Tibial artery (tissue), 4 donors: ENCODE results near the gene ITPR1.

ENCODE experiments used
- DNase-seq, 2 donors: peaks; one replicate each; pipeline ENCODE4 v3.0.0-alpha.2; 2019
- H3K27ac ChIP-seq, 2 donors: fragments of 200-600 bp; sonication (generic) in 1 of 2; 1 replicate in 1 of 2; 2 replicates in 1 of 2; pipeline ENCODE4 v1.5.1; 2018 to 2019; ENCODE audit warnings: mild to moderate bottlenecking in 1 of 2
- H3K27me3 ChIP-seq, 2 donors: fragments of 200-600 bp; sonication (generic) in 1 of 2; one replicate each; pipeline versions ENCODE4 v1.5.1 to v1.6.0; 2016 to 2019
- H3K36me3 ChIP-seq, 3 donors: fragments of 200-600 bp; sonication (generic) in 2 of 3; one replicate each; pipeline ENCODE4 v1.5.1; 2016 to 2019; ENCODE audit warnings: mild to moderate bottlenecking in 2 of 3
- H3K4me1 ChIP-seq, 4 donors: fragments of 200-600 bp; sonication (generic) in 2 of 4; 1 replicate in 3 of 4; 2 replicates in 1 of 4; pipeline ENCODE4 v1.5.1; 2016 to 2019
- H3K4me3 ChIP-seq, 2 donors: fragments of 200-600 bp; sonication (generic) in 1 of 2; 1 replicate in 1 of 2; 2 replicates in 1 of 2; pipeline ENCODE4 v1.5.1; 2018 to 2019; ENCODE audit warnings: mild to moderate bottlenecking in 2 of 2
- H3K9me3 ChIP-seq, 3 donors: fragments of 200-600 bp; sonication (generic) in 1 of 3; one replicate each; pipeline ENCODE4 v1.5.1; 2016 to 2019
- intact Hi-C: fragments of 100-400 bp; cut with DNase I; formaldehyde crosslinking; loops from one replicate; pipeline ENCODE4 v1.15.0; 2023; ENCODE audit warnings: low total_unique reads
- TF ChIP-seq, protein P1 (sequence below), 2 experiments: fragments of 200-600 bp in 1 of 2; fragments of 450-650 bp in 1 of 2; IDR thresholded peaks; one replicate each; pipeline ENCODE4 v1.5.1; 2017 to 2019; ENCODE audit warnings: antibody characterized with exemption in 2 of 2, mild to moderate bottlenecking in 1 of 2, moderate library complexity in 1 of 2

Gene ITPR1

DNA sequence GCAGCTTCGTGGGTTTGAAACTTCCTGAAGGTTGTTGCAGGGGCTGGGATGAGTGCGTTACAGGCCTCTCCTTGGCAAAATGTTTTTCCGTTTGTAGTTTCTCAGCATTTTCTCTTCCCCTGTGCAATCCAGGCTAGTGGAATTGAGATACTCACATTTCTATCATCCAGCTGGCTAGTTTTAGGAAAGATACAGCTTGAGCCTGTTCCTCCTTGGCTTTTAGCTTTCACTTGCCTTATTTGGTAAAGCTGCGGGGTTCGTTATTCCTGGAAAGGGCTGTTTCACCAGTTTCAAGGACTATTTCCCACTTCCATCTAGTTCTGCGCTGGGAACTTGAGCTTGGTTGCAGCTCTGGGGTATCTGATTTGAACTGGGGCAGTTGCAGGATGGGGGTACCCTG is 90.3 kb downstream of the ITPR1 start:
- no peaks in the 10 kb centered on the region for H3K36me3 ChIP-seq
- peaks cover 0 to 79% (median 49%) of the 10 kb centered on the region in 4 donors for H3K4me1 ChIP-seq
- no peaks in the 10 kb centered on the region for H3K27me3 ChIP-seq
- TF ChIP-seq, protein P1, sequence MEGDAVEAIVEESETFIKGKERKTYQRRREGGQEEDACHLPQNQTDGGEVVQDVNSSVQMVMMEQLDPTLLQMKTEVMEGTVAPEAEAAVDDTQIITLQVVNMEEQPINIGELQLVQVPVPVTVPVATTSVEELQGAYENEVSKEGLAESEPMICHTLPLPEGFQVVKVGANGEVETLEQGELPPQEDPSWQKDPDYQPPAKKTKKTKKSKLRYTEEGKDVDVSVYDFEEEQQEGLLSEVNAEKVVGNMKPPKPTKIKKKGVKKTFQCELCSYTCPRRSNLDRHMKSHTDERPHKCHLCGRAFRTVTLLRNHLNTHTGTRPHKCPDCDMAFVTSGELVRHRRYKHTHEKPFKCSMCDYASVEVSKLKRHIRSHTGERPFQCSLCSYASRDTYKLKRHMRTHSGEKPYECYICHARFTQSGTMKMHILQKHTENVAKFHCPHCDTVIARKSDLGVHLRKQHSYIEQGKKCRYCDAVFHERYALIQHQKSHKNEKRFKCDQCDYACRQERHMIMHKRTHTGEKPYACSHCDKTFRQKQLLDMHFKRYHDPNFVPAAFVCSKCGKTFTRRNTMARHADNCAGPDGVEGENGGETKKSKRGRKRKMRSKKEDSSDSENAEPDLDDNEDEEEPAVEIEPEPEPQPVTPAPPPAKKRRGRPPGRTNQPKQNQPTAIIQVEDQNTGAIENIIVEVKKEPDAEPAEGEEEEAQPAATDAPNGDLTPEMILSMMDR (IDR thresholded peaks at IDR 0.05): no peak
- peak overlapping the region; percentile 69 to 82 for H3K27ac ChIP-seq
- intact Hi-C loops: loop anchor here (2.0 to 5.0 kb wide), 3 partner anchors 51 to 231 kb away; partner anchors contain the start of gene ITPR1
- DNase-seq: peak in 1 of 2 donors; percentile 25
- peak overlapping the region; percentile 12 to 48 for H3K4me3 ChIP-seq
- no peaks in the 10 kb centered on the region for H3K9me3 ChIP-seq

DNA sequence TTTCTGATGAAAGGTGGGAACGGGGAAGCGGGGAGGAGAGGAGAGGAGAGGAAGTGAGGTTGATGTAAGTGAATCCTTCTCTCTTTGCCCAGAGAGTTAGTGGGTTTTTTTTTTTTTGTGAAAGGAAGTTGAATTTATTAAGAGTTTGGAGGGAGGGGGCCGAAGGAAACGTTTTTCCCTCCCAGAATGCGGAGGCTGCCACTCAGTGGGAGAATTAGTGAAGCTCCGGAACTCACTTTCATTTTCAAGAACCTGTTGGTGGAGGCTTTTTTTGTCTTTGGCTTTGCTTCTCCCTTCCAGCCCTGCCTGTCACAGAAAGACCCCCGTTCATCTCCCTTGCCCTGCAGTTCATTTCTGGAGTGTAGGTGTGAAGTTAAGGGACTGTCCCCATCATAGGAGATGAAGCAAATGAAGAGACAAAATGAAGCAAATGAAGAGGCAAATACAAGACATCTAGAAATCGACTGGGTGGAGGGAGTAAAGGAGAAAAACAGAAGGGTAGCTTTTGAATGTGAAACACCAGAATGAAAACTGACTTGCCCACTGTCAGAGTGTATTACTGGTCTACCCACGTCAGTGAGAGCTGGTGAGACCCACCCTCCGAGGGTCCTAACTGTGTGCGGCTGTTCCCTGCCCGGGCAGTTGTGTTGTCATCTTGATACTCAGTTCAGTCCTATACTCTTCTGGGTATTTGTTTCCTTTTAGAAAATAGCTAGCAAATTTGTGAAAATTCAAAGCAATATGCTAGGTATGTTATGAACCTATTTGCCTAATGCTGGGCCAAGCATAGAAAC is 91.5 kb downstream of the ITPR1 start:
- H3K36me3 ChIP-seq: no peaks in the 10 kb centered on the region
- H3K27me3 ChIP-seq: no peaks in the 10 kb centered on the region
- TF ChIP-seq, protein P1 (IDR thresholded peaks at IDR 0.05): peak in 1 of 2 experiments; percentile 33
- intact Hi-C loops: loop anchor here (5.0 kb wide), 3 partner anchors 52 to 232 kb away; no protein-coding TSS in a partner anchor
- H3K27ac ChIP-seq: peak overlapping the region; percentile 69 to 82
- H3K9me3 ChIP-seq: no peaks in the 10 kb centered on the region
- peak overlapping the region; percentile 40 to 48 for H3K4me3 ChIP-seq
- peaks cover 0 to 92% (median 53%) of the 10 kb centered on the region in 4 donors for H3K4me1 ChIP-seq
- DNase-seq: peak; percentile 34 to 74

DNA sequence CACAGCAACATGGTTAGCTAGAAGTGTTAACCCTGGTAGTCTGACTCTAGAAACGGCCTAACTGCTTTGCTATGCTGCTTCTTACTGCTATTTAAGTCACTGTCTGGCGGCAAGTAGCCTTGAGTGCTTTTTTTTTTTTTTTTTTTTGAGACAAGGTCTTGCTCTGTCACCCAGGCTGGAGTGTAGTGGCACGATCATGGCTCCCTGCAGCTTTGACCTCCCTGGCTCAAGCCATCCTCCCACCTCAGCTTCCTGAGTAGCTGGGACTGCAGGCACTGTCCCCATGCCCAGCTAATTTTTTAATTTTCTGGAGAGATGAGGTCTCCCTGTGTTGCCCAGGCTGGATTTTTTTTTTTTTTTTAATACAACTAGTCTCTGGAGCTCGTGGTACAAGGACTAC is 93.2 kb downstream of the ITPR1 start:
- intact Hi-C loops: loop anchor here (5.0 kb wide), 1 partner anchor 169 kb away; no protein-coding TSS in a partner anchor
- Histone ChIP-seq H3K4me1 (peaks cover 0 to 83% (median 43%) of the 10 kb centered on the region in 4 donors), H3K27ac (peak overlapping the region; percentile 34 to 57)

DNA sequence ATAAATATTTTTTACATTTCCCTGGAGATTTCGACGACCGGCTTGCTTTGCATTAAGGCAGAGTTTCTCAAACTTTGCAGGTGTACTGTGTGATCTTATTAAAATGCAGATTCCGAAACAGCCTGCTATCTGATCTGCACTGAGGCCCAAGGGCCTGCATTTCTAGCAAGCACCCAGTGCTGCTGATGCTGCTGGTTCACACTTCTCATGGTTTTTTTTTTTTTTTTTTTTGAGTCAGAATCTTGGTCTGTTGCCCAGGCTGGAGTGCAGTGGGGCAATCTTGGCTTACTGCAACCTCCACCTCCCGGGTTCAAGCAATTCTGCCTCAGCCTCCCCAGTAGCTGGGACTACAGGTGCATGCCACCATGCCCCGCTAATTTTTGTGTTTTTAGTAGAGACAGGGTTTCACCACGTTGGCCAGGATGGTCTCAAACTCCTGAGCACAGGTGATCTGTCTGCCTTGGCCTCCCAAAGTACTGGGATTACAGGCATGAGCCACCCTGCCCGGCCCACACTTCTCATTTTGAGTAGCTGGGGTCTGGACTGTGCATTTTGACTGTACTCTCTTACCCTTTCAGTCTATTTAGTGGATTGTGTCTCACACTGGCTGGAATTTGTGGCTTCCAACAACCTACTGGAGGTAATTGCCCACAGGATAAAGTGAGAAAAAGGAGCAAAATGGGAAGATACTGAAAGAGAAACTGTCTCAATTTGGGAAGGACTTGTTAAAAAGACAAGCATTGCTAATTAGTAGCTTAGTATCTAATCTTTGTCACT is 94.1 kb downstream of the ITPR1 start:
- Histone ChIP-seq H3K27ac (peak overlapping the region; percentile 9 to 57), H3K4me1 (peaks cover 0 to 78% (median 36%) of the 10 kb centered on the region in 4 donors)
- intact Hi-C loops: loop anchor here (5.0 kb wide), 1 partner anchor 170 kb away; no protein-coding TSS in a partner anchor

More for the DNA sequence above, 93.2 kb downstream of the ITPR1 start:
- no peak for DNase-seq
- no peaks in the 10 kb centered on the region for H3K9me3 ChIP-seq
- TF ChIP-seq, protein P1 (IDR thresholded peaks at IDR 0.05): no peak
- no peak overlapping the region for H3K4me3 ChIP-seq
- H3K27me3 ChIP-seq: no peaks in the 10 kb centered on the region
- H3K36me3 ChIP-seq: no peaks in the 10 kb centered on the region

DNA sequence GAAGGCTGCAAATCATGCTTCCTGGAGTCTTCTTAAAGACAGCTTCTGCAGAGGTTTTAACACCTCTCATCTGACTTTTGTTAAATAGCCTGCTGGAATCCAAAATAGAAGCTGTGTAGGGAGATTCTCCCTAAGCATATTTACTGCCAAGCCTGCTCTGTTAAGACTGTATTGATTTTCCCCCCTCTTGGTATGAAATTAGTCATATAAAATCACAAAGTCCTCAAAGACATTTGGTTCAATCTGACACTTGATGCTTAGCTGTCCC is 94.6 kb downstream of the ITPR1 start:
- Histone ChIP-seq H3K4me1 (peaks cover 0 to 78% (median 33%) of the 10 kb centered on the region in 4 donors), H3K36me3 (no peaks in the 10 kb centered on the region)
- TF ChIP-seq, protein P1 (IDR thresholded peaks at IDR 0.05): no peak

More for the DNA sequence above, 94.1 kb downstream of the ITPR1 start:
- TF ChIP-seq, protein P1 (IDR thresholded peaks at IDR 0.05): no peak
- Histone ChIP-seq H3K36me3 (no peaks in the 10 kb centered on the region), H3K9me3 (no peaks in the 10 kb centered on the region), H3K27me3 (no peaks in the 10 kb centered on the region), H3K4me3 (no peak overlapping the region)
- DNase-seq: no peak

More for the DNA sequence above, 94.6 kb downstream of the ITPR1 start:
- Histone ChIP-seq H3K4me3 (no peak overlapping the region), H3K9me3 (no peaks in the 10 kb centered on the region), H3K27me3 (no peaks in the 10 kb centered on the region), H3K27ac (peak overlapping the region in 1 of 2 donors; percentile 57)
- DNase-seq: no peak
- intact Hi-C loops: loop anchor here (5.0 kb wide), 1 partner anchor 170 kb away; no protein-coding TSS in a partner anchor
